Uterus (tissue), 2 donors: ENCODE measurements around the gene STRBP.

ENCODE experiments used
- POLR2A ChIP-seq, 2 donors: fragments of 450-650 bp; IDR thresholded peaks; one replicate each; pipeline ENCODE4 v1.6.1; 2016; ENCODE audit warnings: antibody characterized with exemption in 2 of 2, mild to moderate bottlenecking in 1 of 2, moderate library complexity in 1 of 2
- TF ChIP-seq, protein P1 (sequence below), 4 experiments: fragments of 200-600 bp in 2 of 4; fragments of 450-650 bp in 2 of 4; sonication (generic) in 2 of 4; IDR thresholded peaks; one replicate each; pipeline ENCODE4 v1.5.1; 2016 to 2019; ENCODE audit warnings: antibody characterized with exemption in 4 of 4, mild to moderate bottlenecking in 2 of 4, moderate library complexity in 1 of 4

DNA sequence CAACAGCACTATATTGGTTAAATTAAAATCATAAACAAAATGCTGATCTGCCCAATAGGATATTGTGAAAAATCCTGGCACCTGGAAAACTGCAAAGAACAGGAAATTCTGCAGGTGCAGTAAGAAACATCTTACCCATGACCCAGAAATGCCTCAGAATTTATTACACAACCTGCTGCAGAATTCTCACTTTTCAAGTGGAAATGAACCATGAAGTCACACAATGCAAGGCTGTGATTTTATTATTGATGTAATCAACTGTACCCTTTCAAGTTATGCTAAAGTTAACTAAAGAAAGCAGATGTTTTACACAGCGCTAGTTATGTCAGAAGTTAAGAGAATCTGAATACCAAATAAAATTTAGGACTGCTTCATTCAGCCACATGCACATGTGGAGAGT is 6.0 kb downstream of the STRBP start:
- TF ChIP-seq, protein P1, sequence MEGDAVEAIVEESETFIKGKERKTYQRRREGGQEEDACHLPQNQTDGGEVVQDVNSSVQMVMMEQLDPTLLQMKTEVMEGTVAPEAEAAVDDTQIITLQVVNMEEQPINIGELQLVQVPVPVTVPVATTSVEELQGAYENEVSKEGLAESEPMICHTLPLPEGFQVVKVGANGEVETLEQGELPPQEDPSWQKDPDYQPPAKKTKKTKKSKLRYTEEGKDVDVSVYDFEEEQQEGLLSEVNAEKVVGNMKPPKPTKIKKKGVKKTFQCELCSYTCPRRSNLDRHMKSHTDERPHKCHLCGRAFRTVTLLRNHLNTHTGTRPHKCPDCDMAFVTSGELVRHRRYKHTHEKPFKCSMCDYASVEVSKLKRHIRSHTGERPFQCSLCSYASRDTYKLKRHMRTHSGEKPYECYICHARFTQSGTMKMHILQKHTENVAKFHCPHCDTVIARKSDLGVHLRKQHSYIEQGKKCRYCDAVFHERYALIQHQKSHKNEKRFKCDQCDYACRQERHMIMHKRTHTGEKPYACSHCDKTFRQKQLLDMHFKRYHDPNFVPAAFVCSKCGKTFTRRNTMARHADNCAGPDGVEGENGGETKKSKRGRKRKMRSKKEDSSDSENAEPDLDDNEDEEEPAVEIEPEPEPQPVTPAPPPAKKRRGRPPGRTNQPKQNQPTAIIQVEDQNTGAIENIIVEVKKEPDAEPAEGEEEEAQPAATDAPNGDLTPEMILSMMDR (IDR thresholded peaks at IDR 0.05) = no peak
- TF ChIP-seq POLR2A (IDR thresholded peaks at IDR 0.05) = no peak
